ENCODE data around the gene BEND6.

The BEND6 gene

GRCh38 chr6:56954403-56955170 lies at the start of gene BEND6:
TSS of gene BEND6 (plus strand) at chr6:56955107. CDS start at chr6:56981811, 26,704 bp downstream.
- DNase-seq (ENCODE audit: low read depth in 3 of 3, low spot score in 1 of 3), result peak in 1 of 3 donors; percentile 14

- no peak for DNase-seq (ENCODE audit: low read depth in 3 of 3, low spot score in 1 of 3)
Observed at GRCh38 chr6:56905378-56905777, 49.5 kb upstream of the BEND6 start.

- DNase-seq (ENCODE audit: low read depth in 3 of 3, low spot score in 1 of 3), result no peak
Observed at GRCh38 chr6:56906752-56907151, 48.2 kb upstream of the BEND6 start.

GRCh38 chr6:56909115-56909907 lies 45.6 kb upstream of the BEND6 start:
- no peak for DNase-seq (ENCODE audit: low read depth in 3 of 3, low spot score in 1 of 3)

- DNase-seq (ENCODE audit: low read depth in 3 of 3, low spot score in 1 of 3), result no peak
Observed at GRCh38 chr6:56911847-56912246, 43.1 kb upstream of the BEND6 start.

GRCh38 chr6:56913285-56914074 lies 41.4 kb upstream of the BEND6 start:
- DNase-seq (ENCODE audit: low read depth in 3 of 3, low spot score in 1 of 3), result no peak

GRCh38 chr6:56914798-56915658 lies 39.9 kb upstream of the BEND6 start:
- DNase-seq (ENCODE audit: low read depth in 3 of 3, low spot score in 1 of 3), result no peak

- DNase-seq (ENCODE audit: low read depth in 3 of 3, low spot score in 1 of 3), result no peak
Observed at GRCh38 chr6:56915832-56916231, 39.1 kb upstream of the BEND6 start.

- no peak for DNase-seq (ENCODE audit: low read depth in 3 of 3, low spot score in 1 of 3)
Observed at GRCh38 chr6:56916849-56917551, 37.9 kb upstream of the BEND6 start.

GRCh38 chr6:56922645-56923044 lies 32.3 kb upstream of the BEND6 start:
- no peak for DNase-seq (ENCODE audit: low read depth in 3 of 3, low spot score in 1 of 3)

GRCh38 chr6:56923565-56923964 lies 31.3 kb upstream of the BEND6 start:
- DNase-seq (ENCODE audit: low read depth in 3 of 3, low spot score in 1 of 3), result no peak

GRCh38 chr6:56927538-56928453 lies 27.1 kb upstream of the BEND6 start:
- DNase-seq (ENCODE audit: low read depth in 3 of 3, low spot score in 1 of 3), result no peak

GRCh38 chr6:56930846-56931245 lies 24.1 kb upstream of the BEND6 start:
- DNase-seq (ENCODE audit: low read depth in 3 of 3, low spot score in 1 of 3), result no peak

GRCh38 chr6:56932910-56933477 lies 21.9 kb upstream of the BEND6 start:
- DNase-seq (ENCODE audit: low read depth in 3 of 3, low spot score in 1 of 3), result no peak

- DNase-seq (ENCODE audit: low read depth in 3 of 3, low spot score in 1 of 3), result no peak
Observed at GRCh38 chr6:56933650-56934049, 21.3 kb upstream of the BEND6 start.

GRCh38 chr6:56934876-56935275 lies 20.0 kb upstream of the BEND6 start:
- no peak for DNase-seq (ENCODE audit: low read depth in 3 of 3, low spot score in 1 of 3)

- DNase-seq (ENCODE audit: low read depth in 3 of 3, low spot score in 1 of 3), result no peak
Observed at GRCh38 chr6:56936466-56936865, 18.4 kb upstream of the BEND6 start.

- DNase-seq (ENCODE audit: low read depth in 3 of 3, low spot score in 1 of 3), result no peak
Observed at GRCh38 chr6:56938649-56939191, 16.2 kb upstream of the BEND6 start.
